Transverse colon (tissue), 4 donors: ENCODE measurements around the gene RBM19.

Experiments used
- EP300 ChIP-seq: sonication (generic); formaldehyde crosslinking; IDR thresholded peaks from one replicate; pipeline ENCODE4 v1.6.1; 2017; ENCODE audit warnings: antibody characterized with exemption, low read depth
- POLR2A ChIP-seq: fragments of 450-650 bp; IDR thresholded peaks from one replicate; pipeline ENCODE4 v1.6.1; 2016; ENCODE audit warnings: antibody characterized with exemption, mild to moderate bottlenecking, moderate library complexity
- POLR2AphosphoS5 ChIP-seq, 3 donors: sonication (generic); formaldehyde crosslinking; IDR thresholded peaks; one replicate each; pipeline ENCODE4 v1.6.1; 2016; ENCODE audit warnings: antibody characterized with exemption in 3 of 3
- TF ChIP-seq, protein P1 (sequence below), 5 experiments: fragments of 200-600 bp in 3 of 5; fragments of 450-650 bp in 2 of 5; sonication (generic) in 3 of 5; IDR thresholded peaks; 1 replicate in 2 of 5; 2 replicates in 3 of 5; pipeline ENCODE4 v1.5.1; 2016 to 2017; ENCODE audit warnings: antibody characterized with exemption in 5 of 5, inconsistent platforms in 3 of 5, mild to moderate bottlenecking in 2 of 5, moderate library complexity in 1 of 5

DNA sequence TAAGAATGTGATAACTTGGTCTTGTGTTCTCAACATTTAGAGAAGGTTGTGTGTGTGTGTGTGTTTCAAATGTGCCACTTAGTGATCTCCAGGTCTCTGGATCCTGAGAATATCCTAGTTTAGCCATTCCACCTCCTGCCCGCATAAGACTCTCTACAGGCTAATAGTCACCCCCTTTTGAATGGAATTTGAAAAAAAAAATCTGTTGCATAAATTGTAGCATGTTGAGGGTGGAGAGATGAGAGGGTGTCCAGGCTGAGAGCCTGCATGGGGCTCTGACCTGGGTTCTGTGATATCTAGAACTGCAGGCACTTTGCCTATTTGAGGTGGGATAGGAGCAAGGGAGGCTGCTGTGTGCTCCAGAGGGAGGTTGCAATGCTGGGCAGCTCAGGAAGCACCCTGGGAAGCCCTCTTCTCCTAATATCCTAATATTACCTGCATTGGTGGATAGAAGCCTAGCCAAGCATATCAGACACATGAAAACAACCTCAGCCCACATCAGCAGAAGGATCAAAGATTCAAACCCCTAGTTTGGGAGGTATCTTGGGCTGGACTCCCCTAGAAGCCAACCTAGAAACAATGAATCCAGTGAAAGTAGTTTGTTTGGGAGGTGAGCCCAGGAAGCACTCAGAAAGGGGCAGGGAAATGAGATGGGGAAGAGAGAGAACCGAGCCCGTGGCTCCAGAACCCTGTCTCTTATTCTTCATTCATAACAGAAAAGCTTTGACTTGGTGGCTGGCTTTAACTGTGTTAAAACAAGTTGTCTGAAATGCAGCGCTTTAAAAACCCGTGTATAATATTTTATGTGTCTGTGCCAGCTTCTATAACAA is 35.6 kb upstream of the RBM19 start:
- TF ChIP-seq POLR2AphosphoS5 (IDR thresholded peaks at IDR 0.05) (no peak), EP300 (no peak), POLR2A (no peak)
- TF ChIP-seq, protein P1, sequence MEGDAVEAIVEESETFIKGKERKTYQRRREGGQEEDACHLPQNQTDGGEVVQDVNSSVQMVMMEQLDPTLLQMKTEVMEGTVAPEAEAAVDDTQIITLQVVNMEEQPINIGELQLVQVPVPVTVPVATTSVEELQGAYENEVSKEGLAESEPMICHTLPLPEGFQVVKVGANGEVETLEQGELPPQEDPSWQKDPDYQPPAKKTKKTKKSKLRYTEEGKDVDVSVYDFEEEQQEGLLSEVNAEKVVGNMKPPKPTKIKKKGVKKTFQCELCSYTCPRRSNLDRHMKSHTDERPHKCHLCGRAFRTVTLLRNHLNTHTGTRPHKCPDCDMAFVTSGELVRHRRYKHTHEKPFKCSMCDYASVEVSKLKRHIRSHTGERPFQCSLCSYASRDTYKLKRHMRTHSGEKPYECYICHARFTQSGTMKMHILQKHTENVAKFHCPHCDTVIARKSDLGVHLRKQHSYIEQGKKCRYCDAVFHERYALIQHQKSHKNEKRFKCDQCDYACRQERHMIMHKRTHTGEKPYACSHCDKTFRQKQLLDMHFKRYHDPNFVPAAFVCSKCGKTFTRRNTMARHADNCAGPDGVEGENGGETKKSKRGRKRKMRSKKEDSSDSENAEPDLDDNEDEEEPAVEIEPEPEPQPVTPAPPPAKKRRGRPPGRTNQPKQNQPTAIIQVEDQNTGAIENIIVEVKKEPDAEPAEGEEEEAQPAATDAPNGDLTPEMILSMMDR (IDR thresholded peaks at IDR 0.05), result no peak
